HK-2 (cell line): Measurements from ENCODE around the gene SEC24C.
"Not testable (repeated sequence)": the region's sequence is repeated elsewhere in the genome, so short reads cannot be mapped to it uniquely, and the experiment has no call there.

Source experiments
- DNase-seq: peaks from one replicate; pipeline ENCODE4 v3.0.0-alpha.2; 2018; ENCODE audit not compliant: unreplicated experiment

SEC24C gene

DNA sequence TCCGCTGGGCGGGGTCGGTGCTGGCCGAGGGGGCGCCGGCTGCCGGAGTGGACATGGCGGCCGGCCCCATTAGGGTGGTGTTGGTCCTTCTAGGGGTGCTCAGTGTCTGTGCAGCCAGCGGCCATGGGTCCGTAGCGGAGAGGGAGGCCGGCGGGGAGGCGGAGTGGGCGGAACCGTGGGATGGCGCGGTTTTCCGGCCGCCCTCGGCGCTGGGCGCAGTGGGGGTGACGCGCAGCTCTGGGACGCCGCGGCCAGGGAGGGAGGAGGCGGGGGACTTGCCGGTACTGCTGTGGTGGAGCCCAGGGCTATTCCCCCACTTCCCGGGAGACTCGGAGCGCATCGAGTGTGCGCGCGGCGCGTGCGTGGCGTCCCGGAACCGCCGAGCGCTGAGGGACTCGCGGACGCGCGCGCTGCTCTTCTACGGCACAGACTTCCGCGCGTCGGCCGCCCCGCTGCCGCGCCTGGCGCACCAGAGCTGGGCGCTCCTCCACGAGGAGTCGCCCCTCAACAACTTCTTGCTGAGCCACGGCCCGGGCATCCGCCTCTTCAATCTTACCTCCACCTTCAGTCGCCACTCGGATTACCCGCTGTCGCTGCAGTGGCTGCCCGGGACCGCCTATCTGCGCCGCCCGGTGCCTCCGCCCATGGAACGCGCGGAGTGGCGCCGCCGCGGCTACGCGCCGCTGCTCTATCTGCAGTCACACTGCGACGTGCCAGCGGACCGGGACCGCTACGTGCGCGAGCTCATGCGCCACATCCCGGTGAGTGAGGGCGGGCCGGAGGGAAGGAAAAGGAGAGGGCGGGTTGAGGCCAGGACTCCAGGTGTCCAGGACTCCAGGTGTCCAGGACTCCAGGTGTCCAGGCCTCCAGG, 28.3 kb downstream of the SEC24C start:
- peak; percentile 93 for DNase-seq

DNA sequence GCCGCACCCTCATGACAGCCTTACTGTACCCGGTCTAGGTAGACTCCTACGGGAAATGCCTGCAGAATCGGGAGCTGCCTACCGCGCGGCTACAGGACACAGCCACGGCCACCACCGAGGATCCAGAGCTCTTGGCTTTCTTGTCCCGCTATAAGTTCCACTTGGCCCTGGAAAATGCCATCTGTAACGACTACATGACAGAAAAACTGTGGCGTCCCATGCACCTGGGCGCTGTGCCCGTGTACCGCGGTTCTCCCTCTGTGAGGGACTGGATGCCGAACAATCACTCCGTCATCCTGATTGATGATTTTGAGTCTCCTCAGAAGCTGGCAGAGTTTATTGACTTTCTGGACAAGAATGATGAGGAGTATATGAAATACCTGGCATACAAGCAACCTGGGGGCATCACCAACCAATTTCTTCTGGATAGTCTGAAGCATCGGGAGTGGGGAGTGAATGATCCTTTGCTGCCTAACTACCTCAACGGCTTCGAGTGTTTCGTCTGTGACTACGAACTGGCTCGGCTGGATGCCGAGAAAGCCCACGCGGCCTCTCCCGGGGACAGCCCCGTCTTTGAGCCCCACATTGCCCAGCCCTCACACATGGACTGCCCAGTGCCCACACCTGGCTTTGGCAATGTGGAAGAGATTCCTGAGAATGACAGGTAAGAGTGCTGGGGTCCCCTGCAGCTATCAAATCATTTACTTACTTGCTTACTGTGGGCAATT, 29.1 kb downstream of the SEC24C start:
- DNase-seq: no peak

DNA sequence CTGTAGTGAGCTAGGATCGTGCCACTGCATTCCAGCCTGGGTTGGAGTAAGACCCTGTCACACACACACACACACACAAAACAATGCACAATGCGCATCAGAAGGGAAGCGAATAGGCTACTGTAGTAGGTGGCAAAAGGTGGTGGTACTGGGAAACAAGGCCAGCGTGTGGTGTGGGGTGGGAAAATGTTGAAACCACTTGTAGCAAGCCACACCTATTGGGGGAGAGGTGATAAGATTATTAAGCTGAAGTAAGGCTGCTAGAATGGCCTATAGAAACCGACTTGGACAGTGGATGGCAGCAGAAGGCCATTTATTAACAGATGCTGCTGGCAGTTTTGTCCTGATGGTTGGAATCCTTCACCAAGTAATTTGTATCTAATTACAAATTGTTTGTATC, 30.5 kb downstream of the SEC24C start:
- no peak for DNase-seq

DNA sequence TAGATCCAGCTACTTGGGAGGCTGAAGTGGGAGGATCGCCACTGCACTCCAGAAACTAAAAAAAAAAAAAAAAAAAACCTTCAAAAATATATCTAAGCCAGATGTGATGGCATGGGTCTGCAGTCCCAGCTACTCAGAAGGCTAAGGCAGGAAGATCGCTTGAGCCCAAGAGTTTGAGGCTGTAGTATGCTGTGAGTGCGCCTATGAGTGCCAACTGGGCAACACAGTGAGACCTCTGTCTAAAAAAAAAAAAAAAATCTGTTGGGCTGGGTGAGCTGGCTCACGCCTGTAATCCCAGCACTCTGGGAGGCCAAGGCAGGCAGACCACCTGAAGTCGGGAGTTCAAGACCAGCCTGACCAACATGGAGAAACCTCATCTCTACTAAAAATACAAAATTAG, 34.8 kb downstream of the SEC24C start:
- DNase-seq: no peak

DNA sequence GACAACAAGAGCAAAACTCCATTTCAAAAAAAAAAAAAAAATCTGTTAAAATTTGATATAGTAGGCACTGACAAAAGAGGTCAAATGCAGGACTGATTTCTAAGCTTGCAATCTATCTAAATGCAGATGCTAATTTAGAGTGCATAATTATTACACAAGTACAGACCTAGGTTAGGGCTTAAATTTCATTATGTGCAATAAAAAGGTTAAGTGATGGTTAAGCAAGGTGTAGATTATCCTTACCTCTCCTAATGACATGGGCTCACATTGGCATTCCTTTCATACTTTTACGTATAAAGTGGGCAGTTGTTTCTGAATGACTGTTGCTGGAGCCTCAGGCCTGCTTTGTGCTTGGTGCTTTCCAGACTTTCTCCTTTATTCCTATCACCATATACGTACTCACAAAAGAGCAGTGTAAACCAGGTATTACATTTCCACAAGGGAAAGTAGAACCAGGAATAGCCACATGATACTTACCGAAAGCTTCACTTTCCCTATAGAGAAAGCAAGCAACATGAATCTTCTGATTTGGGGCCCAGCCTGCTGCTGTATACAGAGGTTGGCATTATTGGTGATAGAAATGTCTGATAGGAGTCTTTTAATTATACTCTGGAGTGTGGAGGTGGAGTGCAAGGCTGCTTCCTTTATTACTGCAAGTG, 35.5 kb downstream of the SEC24C start:
- no peak for DNase-seq

DNA sequence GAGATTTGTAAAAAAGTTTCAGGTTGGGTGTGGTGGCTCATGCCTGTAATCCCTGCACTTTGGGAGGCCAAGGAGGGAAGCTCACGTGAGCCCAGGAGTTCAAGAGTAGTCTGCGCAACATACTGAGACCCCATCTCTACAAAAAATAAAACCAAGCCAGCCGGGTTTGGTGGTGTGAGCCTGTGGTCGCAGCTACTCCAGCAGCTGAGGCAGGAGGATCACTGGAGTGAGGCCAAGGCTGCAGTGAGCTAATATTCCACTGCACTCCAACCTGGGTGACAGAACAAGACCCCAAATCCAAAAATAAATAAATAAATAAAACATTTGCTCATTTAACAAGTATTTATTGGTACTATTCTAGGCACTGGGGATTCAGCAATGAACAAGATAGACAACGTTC, 36.1 kb downstream of the SEC24C start:
- DNase-seq: no peak

DNA sequence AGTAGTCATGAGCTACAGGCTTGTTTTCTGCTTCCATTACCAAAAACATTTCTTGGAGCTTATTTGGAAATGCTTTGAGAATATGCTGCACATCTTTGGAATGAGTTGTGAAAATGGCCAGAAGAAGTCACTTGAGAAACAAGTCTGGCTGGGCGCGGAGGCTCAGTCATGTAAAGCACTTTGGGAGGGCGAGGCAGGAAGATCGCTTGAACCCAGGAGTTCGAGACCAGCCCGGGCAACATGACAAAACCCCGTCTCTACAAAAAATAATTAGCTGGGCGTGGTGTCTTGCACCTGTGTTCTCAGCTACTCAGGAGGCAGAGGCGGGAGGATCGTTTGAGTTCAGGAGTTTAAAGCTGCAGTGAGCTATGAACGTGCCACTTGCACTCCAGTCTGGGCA, 36.8 kb downstream of the SEC24C start:
- no peak for DNase-seq

DNA sequence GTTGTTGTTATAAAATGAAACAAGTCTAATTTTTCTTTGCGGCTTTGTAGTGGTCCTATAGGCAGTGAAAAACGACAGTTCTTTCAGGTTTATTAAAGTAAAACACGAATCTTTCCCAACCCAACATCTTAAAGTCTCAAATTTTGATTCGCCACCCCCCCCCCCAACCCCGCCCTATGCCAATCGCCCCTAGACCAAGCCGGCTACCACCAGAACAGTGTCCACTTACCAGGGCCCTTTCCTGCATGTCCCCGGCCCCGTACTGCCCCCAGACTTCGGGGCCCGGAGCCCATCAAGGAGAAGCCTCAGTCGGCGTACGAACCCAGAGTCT, 37.3 kb downstream of the SEC24C start:
- DNase-seq: no peak

GRCh38 chr10:73781879-73782748, 37.9 kb downstream of the SEC24C start, which contains the start of gene CHCHD1:
Gene CHCHD1, plus strand, starts transcription at chr10:73782048. Its CDS starts 28 bp downstream, at chr10:73782076.
- peak; percentile 93 for DNase-seq

- DNase-seq: no peak
Measured at GRCh38 chr10:73782749-73783085, 38.5 kb downstream of the SEC24C start.

DNA sequence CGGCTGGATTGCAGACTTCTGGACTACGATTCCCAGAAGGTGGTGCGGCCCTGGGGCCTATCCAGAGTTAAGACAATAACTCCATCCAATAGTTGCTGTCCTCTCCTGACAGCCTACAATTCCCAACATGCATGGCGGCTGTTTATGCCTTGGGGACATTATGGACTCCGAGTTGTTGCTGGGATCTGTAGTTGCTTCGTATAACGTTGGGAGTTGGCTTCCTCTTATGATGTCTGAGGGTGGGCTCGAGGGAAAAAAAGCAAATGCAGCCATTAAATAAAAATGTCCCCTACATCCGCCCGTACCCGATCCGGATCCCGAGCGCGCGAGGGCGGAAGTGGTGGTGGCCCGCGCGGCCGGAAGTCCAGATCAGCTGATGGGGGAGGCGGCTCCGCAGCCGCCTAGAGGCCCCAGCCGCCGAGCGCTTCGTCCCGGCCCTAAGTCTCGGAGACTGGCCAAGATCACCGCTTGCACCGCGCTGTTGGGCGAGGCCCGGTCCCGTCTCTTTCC, 41.1 kb downstream of the SEC24C start, which contains the start of gene ZSWIM8:
TSS of gene ZSWIM8 (plus strand) at position 396 of the 510 bp plus-strand sequence. CDS start 273 bp downstream, outside the sequence.
- peak; percentile 90 for DNase-seq

- DNase-seq: peak; percentile 73
Measured at GRCh38 chr10:73785721-73786511, 41.7 kb downstream of the SEC24C start.

- no peak for DNase-seq
Measured at GRCh38 chr10:73786512-73786885, 42.3 kb downstream of the SEC24C start.

DNA sequence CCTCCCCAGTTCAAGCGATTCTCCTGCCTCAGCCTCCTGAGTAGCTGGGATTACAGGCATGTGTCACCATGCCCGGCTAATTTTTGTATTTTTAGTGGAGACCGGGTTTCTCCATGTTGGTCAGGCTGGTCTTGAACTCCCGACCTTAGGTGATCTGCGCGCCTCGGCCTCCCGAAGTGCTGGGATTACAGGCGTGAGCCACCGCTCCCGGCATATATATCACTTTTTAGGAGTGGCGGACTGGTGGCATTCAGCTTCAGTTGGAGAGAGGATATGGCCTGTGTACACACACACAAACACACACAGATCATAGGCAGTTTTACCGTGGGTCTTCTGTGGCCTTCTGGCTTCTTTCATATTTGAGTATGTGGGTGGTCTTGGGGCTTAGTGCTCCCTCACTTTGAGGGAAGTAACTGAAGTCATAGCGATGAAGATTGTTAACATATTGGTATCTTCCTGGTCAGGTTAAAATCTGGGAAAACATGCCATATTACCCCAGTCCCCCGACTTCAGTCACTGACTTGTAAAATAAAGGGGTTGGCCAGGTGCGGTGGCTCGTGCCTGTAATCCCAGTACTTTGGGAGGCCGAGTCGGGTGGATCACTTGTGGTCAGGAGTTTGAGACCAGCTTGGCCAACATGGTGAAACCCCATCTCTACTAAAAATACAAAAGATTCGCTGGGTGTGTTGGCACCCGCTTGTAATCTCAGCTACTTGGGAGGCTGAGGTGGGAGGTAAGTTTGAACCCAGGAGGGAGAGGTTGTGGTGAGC, 43.0 kb downstream of the SEC24C start:
- DNase-seq: not testable (repeated sequence)

GRCh38 chr10:73788864-73789658, 44.9 kb downstream of the SEC24C start:
- no peak for DNase-seq

DNA sequence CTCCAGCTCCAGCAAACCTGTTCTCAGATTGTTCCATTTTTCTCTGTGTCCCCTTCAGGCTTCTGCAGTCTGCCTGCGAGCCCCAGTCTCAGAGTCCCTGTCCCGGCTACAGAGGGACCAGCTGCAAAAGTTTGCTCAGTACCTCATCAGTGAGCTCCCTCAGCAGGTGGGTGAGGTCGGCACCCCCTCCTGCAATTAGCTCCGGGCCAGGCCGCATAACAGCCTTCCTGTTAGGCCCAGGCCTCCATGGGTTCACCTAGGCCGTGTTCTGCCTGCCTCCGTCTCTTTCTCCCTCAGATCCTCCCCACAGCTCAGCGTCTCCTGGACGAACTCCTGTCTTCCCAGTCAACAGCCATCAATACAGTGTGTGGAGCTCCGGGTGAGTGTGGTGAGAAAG, 45.5 kb downstream of the SEC24C start:
- no peak for DNase-seq

- no peak for DNase-seq
Measured at GRCh38 chr10:73790886-73791625, 46.9 kb downstream of the SEC24C start.

- no peak for DNase-seq
Measured at GRCh38 chr10:73791871-73792400, 47.8 kb downstream of the SEC24C start.
